Epithelial cell of esophagus (primary cell): Measurements from ENCODE around the gene CEP104.

Experiments used
- DNase-seq: peaks from one replicate; pipeline ENCODE4 v3.0.0; 2010; ENCODE audit warnings: low read depth
- H3K4me3 ChIP-seq: 2 replicates; pipeline ENCODE4 v1.5.1; 2011; ENCODE audit warnings: mild to moderate bottlenecking, low read length, control low read depth
- TF ChIP-seq, protein P1 (sequence below): IDR thresholded peaks from 2 replicates; pipeline ENCODE4 v1.5.1; 2011; ENCODE audit warnings: low read depth, mild to moderate bottlenecking, low read length, control low read depth, inconsistent platforms; ENCODE audit not compliant: insufficient read depth; ENCODE audit errors: missing control alignments

Gene CEP104

DNA sequence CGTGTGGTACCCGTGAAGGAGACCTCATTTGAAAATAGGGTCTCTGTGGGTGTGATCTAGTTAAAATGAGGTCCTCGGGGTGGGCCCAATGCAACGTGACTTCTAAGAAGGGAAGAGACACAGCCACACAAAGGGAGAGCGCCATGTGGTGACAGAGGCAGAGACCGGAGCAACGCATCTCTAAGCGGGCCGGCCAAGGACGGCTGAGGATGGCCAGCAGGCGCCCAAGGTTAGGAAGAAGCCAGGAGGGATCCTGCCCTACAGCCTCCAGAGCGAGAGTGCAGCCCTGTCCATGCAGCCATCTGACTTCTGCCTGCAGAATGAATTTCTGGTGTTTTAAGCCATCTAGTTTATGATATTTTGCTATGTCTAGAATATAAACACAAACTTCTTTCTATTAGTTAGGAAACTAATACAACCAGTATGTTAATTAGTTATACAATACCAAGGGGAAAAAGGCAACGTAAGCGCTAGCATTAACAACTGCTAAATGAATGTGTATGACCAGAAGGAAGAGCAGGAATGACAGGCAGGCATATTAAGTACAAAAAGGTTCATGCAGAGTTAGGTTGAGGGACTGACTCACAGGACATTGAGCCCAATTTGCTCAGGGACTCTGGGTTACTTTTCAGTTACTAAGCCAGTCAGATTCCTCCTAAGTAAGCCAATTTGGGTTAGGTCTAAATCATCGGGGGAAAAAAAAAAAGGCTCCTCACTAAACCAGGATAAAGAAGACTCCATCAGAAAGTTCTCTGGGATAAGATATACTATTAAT lies 4.1 kb downstream of the CEP104 start:
- TF ChIP-seq, protein P1, sequence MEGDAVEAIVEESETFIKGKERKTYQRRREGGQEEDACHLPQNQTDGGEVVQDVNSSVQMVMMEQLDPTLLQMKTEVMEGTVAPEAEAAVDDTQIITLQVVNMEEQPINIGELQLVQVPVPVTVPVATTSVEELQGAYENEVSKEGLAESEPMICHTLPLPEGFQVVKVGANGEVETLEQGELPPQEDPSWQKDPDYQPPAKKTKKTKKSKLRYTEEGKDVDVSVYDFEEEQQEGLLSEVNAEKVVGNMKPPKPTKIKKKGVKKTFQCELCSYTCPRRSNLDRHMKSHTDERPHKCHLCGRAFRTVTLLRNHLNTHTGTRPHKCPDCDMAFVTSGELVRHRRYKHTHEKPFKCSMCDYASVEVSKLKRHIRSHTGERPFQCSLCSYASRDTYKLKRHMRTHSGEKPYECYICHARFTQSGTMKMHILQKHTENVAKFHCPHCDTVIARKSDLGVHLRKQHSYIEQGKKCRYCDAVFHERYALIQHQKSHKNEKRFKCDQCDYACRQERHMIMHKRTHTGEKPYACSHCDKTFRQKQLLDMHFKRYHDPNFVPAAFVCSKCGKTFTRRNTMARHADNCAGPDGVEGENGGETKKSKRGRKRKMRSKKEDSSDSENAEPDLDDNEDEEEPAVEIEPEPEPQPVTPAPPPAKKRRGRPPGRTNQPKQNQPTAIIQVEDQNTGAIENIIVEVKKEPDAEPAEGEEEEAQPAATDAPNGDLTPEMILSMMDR, result no peak
- DNase-seq, result no peak
- no peak overlapping the region for H3K4me3 ChIP-seq

GRCh38 chr1:3852091-3852490 lies 4.9 kb downstream of the CEP104 start:
- no peak for DNase-seq
- TF ChIP-seq, protein P1, result no peak

DNA sequence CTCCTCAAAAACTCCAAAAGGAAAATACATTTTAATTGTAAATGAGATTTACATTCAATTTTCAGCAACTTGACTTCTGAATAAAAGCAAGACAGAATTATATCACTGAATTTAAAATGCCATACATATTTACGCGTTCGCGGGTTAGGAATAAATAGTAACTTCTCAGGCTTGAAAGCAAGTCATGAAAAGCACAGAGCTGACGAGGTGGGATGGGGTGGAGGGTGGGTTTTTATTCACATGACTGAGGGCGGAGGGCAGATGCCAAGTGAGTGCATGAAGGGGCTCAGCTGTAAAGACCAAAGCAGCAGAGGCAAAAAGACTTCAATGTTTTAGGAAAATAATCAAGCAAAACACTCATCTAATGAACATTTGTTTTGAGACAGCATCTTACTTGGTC lies 5.7 kb downstream of the CEP104 start:
- TF ChIP-seq, protein P1, result no peak
- no peak for DNase-seq
- H3K4me3 ChIP-seq, result no peak overlapping the region

More at GRCh38 chr1:3852091-3852490, 4.9 kb downstream of the CEP104 start:
- H3K4me3 ChIP-seq, result no peak overlapping the region

DNA sequence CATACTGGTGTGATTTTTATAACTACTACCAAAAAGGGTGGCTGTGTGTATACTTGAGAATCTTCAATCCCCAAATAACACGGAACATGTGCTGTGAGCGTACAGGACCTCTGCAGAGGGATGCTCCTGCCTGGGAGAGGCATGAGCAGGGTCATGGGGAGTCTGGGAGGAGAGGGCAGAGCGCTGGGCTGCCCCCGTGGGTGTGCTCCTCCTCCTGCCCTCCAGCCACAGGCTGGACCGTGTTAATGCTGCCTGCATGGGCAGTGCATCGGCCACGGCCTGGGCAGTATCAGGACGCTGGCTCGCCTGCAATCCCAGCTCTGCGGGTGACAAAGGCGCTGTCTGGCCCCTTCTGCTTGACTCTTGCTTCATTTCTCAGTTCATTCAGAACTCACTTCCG lies 6.2 kb downstream of the CEP104 start:
- no peak for DNase-seq
- TF ChIP-seq, protein P1, result no peak

DNA sequence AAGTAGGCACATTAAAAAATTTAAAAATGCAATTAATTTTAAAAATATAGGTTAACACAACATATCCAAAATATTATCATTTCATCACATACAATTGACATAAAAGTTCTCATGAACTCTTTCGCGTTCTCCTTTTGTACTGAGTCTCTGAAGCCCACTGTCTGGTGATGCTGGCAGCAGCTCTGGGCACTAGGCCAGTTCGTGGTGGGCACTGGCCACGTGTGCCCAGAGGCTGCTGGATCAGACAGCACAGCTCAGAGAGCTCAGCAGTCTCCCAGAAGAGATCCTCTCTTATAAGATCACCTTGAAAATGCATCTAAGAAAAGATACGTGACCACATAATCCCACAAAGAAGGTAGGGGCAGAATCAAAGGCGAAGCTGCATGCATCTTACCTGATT lies 9.9 kb downstream of the CEP104 start:
- DNase-seq, result no peak
- TF ChIP-seq, protein P1, result no peak
- H3K4me3 ChIP-seq, result no peak overlapping the region

More for the DNA sequence above, 6.2 kb downstream of the CEP104 start:
- H3K4me3 ChIP-seq, result no peak overlapping the region

GRCh38 chr1:3846541-3846940 lies 10.5 kb downstream of the CEP104 start:
- no peak overlapping the region for H3K4me3 ChIP-seq
- TF ChIP-seq, protein P1, result no peak
- no peak for DNase-seq

GRCh38 chr1:3842912-3843311 lies 14.1 kb downstream of the CEP104 start:
- no peak for DNase-seq
- H3K4me3 ChIP-seq, result no peak overlapping the region
- TF ChIP-seq, protein P1, result no peak
